SKM-1 (cell line): Measurements from ENCODE around the gene ABCG1.

Experiments
- DNase-seq: peaks from one replicate; lab custom pipeline; 2025; ENCODE audit not compliant: unreplicated experiment; lab: John Stamatoyannopoulos, UW

Gene ABCG1

DNA sequence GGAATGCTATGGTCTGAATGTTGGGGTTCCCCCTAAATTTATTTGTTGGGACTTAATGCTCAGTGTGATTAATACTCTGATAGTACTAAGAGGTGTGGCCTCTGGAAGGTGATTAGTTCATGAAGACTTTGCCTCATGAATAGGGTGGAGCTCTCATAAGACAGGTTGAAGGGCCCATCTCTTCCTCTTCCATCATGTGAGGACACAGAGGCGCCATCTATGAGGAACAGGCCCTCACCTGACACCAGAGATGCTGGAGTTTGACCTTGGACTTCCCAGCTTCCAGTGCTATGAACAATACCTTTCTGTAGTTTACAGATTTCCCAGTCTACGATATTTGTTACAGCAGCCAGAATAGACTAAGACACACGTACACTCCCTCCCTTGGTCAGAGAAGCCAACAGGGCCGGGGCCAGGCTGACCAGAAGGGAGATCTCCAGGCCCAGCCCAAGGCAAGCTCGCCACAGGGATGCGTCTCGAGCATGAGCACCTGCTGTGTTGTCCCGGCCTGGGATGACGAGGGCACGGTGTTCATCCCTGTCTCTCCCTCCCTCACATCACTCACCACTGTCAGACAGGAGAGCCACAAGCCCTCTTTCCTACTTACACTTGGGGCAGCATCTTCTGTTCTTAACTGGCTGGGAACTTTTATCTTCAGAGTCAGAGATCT is 4.7 kb upstream of the ABCG1 start:
- DNase-seq: no peak

DNA sequence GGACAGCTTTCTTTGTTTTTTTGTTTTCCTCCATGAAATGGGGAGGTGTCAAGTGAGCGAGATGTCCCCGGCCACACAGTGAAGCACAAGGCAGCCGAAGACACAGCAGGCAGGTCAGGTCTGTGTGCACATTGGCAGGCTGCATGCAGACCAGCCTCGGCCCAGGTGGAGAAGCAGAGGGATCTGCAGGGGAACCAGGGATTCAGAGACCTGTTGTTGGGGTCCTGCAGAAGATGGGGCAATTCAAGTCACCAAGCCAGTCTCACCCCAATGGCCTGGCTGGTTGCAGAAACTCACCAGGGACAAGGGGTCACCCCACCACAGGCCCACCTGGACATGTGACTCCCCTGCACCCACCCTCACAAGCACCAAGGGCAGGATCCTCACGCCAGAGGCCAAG is 4.0 kb upstream of the ABCG1 start:
- DNase-seq: no peak

DNA sequence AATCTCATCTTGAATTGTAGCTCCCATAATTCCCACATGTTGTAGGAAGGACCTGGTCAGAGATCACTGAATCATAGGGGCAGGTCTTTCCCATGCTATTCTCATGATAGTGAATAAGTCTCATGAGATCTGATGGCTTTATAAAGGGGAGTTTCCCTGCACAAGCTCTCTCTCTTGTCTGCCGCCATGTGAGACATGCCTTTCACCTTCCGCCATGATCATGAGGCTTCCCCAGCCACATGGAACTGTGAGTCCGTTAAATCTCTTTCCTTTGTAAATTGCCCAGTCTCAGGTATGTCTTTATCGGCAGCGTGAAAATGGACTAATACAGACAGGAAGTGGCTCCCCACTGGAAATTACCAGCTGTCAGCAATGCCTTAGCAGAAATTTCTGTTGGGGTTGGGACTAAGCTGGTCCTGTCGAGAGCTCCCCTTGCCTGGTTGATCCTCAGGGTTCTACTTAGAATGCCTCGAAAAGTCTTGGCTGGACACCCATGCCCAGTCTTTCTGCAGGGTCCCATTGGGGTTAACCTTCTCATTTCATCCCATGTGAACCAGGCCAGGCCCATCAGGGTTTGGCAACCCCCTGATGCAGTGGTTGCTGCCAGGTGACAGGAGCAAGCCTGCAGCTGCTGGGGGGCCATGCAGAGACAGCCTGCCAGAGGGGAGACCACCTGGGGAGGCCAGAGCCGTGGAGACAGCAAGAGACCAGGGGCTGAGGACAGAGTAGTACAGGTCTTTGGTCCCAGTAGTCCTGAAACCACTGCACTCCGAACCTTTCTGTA is 2.8 kb upstream of the ABCG1 start:
- DNase-seq: no peak

DNA sequence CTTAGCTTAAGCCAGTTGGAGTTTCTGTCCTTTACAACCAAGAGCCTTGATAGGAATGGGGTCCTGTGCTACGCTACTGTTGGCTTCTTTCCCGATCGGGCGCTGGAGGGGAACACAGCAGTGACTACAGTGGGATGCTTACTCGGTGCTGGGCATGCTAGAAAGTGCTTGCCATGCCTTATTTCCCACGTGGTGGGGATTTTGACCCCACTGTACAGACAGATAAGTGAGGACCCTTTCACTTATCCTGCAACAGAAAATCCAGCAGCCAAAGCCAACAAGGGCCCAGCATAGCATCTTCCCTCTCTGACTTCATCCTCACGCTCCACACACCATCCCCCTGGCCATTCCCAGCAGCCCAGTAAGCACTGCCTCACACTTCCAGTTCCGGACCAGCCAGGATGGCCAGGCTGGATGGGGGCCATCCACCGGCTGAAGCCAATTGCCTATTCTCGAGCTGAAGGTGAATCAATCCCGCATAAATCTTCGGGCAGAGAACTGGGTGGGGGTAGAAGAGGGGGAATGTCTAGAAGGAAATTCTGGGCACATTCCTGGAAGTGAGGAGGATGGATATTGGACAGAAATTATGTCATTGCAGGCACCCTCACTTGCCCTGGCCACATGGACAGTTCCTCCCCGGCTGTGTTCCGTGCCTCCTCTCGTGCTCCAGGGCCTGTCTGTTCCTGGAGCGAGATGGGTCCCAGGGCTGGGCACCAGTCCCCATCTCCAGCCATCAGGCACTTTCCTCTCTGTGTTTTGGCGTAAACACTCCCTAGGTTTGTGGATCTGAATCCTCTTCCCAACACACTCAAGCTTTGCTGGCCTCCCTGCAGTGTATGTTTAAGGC is 2.0 kb upstream of the ABCG1 start:
- no peak for DNase-seq

DNA sequence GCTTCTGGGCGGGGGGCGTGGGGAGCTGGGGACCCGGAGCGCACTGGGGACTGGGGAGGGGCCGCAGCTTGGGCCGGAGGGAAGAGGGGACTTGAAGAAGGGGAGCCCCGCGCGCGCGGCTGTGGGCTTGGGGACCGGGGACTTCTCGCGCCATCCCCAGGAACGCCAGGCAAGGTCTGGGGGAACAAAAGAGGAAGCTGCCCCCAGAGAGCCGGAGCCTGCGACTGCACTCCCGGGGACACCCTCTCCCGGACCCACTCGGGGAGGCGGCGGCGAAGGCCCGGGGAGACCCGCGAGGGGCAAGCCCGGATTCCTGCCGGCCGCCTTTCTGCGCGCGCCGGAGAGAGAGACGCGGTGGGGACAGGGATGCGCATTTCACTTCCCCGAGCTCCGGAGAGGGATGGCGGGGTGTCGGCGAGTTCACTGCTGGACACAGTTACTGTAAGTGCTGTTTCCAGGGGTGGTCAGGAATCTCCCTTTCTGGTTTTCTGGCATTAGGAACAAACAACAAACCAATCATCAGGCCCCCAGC is 732 bp downstream of the ABCG1 start:
- no peak for DNase-seq

DNA sequence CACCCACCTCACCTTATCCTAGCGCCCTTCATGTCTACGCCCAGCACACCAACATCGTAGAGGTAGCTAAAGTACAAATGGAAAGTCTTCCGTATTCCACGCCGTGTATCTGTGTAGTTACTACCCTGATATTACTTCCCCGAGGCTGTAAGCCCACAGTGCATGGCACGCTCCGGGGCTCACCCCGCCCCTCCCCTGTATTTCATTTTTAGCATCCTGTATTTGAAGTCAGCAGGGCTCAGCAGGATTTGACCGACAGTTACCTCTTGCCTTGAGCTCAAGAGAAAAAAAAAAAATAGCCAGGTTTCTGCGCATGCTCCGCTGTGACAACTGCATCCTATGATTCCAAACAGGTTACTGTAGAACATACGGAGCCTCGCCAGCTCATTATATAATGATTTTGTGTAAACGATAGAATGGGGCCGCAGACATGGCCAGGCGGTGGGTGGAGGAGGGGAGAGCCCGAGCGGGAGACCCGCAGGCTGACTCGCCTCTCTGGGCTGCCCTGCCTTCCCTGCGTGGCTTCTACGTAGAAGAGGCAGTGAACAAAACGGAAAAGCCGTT is 1.3 kb downstream of the ABCG1 start:
- DNase-seq: no peak

DNA sequence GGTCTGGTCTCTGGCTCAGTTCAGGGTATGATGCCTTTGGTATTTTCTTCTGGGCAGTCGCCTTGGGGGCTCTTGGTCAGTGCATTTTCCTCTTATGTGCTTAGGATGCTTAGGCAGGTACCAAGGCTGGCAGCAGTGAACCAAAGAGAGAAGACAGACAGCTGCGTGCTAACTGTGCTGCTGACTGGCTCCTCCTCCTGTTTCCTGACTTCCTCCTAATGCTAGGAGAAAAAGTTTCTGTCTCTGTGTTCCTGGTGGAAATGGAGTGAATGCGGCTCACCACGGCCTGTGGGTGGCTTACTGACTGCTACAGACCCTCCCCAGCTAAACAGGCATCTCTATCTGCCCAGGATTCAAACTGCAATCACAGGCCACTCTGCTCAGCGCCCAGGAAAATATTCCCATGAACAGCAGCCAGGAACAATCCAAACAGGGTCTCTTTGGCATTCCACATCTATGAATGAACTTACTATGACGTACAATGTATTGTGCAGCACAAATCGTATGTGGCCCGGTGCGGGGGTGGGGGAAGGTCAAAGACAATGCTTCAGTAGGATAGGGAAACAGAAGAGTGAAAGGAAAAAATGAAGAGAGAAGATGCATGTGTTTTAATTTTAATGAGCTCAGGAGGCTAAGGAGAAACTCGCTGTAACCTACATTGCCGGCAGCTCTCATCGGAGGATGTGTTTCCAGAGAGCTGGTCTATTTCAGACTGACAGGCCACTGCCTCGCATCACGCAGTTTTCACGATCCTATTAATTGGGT is 2.8 kb downstream of the ABCG1 start:
- DNase-seq: no peak

DNA sequence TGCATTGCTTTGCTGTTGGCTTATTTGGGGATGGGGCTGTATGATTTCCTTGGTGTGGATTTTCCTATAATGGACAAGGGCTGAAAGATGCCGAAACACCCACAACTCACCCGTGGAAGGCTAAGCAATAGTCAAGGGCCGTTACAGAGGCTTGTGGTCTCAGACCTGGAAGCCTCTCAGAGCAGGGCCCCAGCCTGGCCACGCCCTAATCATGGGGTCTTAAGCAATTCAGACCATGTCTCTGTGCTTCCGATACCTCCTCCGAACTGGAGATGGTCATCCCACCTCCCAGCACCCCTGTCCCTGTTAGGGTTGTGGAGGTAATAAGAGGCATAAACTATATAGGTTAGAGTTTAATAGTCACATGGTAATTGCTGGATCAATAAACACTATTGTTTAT is 3.4 kb downstream of the ABCG1 start:
- no peak for DNase-seq

DNA sequence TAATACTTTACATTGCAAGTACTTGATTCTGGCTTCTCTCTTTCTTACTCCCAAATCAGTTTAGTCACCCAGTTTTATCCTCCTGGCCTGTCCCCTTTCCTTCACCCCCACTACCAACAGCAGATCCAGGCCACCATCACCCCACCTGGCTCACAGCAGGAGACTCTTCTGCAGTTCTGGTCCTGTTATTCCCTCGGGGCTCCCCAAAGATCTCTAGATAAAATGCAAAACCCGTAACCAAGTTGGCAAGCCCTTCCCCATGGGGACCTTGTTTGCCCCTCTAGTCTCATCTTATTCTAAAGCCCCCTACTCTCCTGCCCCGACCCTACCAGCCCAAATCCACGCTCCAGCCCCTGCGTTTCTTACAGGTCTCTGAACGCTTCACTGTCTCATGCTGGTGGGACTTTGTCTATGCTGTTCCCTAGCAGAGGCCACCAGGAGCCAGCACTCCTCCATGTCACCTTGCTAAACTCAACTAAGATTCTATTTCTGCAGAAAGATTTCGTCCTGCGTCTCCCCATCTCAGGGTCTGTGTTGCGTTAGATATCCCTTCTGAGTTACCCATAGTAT is 4.0 kb downstream of the ABCG1 start:
- no peak for DNase-seq

DNA sequence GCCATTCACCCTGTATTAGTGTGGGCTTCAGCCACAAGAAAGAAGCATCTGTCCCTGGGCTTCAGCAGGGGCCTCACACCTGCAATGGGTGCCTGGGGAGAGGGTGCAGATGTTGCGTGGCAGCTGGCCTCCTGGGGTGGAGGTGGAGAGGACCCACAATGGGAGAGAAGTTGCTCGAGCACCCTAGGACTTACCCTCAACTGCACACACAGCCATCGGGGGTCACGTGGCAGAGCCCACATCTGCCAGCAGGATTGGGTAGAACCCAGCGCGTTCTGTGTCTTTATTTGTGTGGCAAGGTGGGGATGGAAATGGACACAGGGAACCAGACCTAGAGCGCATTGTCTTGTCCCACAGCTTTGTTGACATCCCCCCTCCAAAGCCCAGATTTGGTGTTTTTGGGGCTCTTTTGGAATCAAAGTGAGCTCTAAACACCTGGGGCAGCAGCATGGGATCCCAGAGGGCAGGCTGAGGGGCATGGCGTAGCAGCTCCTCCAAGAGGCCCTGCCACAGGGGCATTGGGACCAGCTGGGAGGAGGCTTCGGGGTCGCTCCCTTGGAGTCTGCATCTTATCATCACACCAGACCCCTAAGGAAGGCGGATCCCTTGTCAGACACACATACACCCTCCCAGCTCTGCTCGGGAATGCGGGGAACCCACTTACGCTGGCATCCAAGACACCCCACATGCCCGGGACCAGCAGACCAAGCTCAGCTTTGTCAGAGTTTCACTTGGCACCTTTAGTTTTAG is 5.1 kb downstream of the ABCG1 start:
- no peak for DNase-seq

DNA sequence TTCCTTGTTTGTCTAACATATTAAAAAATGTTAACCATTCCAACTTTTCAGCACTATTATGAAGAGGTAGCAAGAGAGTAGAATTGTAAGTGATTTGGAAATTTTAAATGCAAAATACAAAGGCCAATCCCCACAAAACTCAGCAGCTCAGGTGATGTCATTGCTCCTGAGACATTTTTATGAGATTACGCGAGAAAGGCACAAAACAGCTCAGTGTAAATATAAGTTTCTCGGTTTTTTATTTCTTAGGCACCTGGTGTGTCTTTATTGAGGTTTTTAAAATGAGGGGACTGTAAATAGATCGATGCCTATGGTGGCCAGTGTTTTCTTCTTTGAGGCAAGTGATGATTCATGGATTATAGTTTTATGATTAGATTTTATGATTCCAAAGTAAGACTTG is 6.1 kb downstream of the ABCG1 start:
- DNase-seq: no peak

DNA sequence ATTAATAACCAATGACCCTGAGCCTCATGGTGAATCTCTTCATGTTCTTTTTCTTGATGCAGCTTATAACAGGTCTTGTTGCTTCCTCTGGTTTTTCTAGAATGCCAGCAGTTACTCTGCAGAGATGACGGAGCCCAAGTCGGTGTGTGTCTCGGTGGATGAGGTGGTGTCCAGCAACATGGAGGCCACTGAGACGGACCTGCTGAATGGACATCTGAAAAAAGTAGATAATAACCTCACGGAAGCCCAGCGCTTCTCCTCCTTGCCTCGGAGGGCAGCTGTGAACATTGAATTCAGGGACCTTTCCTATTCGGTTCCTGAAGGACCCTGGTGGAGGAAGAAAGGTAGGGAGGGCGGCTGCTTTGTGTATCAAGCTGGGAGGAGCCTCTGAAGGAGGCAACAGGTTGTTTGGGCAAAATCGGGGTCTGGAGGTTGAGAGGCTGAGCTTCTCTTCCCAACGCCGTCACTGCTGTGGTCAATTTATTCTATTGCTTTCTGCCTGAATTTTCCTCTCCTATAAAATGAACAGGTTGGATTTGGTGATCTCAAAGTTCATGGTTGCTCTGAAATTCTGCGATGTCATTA is 6.7 kb downstream of the ABCG1 start:
- DNase-seq: no peak

DNA sequence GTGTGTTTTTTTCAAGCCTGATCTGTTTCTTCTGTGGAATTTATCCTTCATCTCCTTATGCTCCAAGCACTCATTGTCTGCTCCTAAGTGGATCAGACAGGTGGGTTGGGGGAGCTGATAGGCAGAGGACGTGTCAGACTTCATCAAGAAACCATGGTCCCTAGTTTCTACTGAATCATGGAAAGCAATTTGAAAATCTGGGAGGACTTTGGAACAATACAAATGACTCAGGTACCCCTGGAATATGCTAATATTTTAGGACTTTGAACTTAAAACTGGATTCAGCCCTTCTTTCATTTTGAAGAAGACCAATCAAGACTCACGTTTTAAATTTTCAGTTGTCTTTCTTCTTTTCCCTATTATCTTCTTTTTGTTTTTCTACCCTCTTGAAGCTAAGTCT is 7.7 kb downstream of the ABCG1 start:
- DNase-seq: no peak

DNA sequence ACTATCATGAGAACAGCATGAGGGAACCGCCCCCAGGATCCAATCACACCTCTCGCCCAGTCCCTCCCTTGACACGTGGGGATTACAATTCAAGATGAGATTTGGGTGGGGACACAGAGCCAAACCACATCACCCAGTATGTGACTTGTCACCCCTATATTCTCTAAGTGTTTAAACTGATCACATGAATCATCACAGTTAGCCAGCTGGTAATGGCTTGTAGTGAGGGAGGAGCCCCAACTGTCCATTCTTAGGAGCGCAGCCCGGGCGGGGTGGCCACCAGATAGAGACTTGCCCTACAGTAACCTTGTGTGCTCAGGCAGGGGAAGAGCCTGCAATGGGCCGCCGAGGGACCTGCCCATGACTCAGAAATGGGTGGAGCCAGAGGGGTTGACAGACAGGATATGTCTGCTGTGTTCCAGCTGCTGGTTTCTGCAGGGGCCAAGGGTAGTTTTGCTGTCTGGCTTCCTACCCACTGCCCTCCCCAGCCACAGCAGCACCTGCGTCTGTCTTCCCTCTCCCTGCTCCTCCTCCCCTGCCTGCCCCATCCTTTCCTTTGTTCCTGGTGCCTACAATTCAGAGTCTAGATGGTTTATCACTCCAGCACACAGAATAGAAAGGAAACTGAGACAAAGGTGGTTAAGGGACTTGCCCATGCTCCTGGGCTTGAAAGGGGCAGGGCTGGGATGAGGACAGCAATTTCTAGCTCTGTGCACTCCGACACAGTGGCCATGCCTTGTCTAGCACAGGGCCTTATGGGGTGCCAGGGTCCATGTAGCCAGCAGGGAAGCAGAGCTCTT is 9.2 kb downstream of the ABCG1 start:
- DNase-seq: peak; percentile 66

DNA sequence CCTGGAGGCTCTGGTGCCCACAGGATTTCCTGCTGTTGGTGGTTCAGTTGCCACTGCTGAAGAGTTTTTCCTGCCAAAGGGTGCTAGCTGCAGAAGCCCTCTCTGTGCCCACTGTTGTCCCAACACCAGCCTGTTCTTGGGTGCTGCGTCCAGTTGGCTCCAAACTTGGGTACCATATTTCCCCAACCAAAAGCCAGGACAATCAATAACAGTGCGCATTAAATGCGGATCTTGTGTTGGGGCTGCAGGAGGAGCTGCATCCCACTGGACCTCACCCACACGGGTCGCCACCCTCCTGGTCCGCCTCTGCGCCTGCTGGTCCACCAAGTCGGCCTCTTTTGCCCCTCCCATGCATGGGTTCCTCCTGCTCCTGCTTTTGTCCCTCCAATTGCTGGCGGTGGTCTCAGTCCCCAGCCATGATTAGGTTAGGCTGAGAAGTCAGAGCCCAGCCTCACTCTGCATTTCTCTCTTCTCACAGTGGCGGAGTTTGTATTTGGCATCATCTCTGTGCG is 9.8 kb downstream of the ABCG1 start:
- DNase-seq: no peak

DNA sequence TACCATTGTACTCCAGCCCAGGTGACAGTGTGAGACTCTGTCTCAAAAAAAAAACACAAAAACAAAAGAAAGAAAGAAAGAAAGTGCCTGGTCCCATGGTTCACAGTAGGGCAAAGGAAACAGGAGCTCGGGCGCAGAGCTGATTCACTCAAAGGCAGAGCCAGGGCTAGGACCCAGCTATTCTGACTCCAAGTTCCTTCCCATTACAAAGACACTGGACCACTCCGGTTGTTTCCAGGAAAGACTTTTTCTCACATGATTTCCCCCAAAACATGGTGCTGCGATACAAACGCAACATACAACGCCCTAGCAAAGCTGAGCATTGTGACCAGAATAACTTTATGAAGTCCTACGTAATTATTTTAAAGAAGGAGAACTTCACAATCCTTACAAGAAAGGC is 10.7 kb downstream of the ABCG1 start:
- DNase-seq: no peak

DNA sequence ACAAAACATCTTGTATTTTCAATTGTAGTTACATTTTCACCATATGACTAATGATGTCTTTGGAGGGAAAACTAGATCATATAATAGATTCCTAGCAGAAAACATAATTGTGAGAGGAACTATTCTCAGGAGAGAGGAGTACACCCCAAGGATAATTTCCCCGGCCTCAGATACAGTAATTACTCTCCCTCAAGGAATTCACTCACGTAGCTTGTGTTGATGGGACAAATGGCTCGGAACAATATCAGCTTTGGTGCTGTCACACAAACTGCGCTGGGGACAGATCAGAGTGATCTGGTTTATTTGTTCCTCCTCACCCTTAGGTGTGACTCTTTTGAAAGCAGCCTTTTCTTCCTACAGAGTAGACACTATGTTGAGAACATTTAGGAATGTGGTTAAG is 11.2 kb downstream of the ABCG1 start:
- DNase-seq: no peak

DNA sequence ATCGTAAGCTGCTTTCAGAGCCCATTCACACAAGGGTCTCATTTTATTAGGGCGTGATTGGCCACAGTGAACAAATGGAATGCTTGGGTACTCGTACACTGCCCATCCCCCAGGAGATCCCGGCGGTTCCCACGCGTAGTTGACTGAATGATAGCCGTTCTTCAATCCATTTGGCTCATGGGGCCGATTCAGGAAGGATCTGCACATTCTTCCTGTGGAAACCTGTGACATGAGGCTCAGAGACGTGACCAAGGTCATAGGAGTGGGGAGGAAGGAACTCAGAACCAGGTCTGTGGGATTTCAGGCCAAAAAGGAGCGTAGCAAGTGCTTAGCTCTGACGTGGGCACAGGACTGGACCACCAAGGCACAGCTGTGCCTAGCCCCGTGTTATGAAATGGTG is 11.7 kb downstream of the ABCG1 start:
- DNase-seq: no peak
